ENCODE results near the gene NOX3.

Gene NOX3

DNA sequence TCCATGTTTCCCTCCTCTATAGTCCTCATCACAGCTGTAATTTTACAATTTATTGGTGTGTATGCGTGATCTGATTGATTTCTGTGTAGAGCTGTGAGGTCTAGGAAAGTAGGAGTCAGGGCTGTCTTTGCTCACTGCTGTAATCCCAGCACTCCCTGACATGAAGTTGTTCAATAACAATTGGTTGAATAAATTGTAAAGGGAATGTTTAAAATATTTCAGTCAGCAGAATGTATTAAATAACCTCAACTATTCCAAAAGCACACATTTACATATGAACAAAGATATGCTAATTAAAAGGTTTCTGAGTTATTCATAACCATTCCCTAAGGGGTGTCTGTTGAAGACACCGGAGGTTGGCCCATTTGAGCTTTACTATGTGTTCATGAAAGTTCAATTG, 31.5 kb downstream of the NOX3 start:
- TF ChIP-seq, protein P1, sequence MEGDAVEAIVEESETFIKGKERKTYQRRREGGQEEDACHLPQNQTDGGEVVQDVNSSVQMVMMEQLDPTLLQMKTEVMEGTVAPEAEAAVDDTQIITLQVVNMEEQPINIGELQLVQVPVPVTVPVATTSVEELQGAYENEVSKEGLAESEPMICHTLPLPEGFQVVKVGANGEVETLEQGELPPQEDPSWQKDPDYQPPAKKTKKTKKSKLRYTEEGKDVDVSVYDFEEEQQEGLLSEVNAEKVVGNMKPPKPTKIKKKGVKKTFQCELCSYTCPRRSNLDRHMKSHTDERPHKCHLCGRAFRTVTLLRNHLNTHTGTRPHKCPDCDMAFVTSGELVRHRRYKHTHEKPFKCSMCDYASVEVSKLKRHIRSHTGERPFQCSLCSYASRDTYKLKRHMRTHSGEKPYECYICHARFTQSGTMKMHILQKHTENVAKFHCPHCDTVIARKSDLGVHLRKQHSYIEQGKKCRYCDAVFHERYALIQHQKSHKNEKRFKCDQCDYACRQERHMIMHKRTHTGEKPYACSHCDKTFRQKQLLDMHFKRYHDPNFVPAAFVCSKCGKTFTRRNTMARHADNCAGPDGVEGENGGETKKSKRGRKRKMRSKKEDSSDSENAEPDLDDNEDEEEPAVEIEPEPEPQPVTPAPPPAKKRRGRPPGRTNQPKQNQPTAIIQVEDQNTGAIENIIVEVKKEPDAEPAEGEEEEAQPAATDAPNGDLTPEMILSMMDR (conservative IDR thresholded peaks at IDR 0.05; ENCODE audit: control insufficient read depth, insufficient read depth, low read depth, low read length), result no peak
- H3K4me3 ChIP-seq (ENCODE audit: control insufficient read depth, low read depth, low read length), result no peak overlapping the region
- DNase-seq (ENCODE audit: low read depth), result no peak

GRCh38 chr6:155422635-155423034, 33.0 kb downstream of the NOX3 start:
- no peak for DNase-seq (ENCODE audit: low read depth)
- no peak overlapping the region for H3K4me3 ChIP-seq (ENCODE audit: control insufficient read depth, low read depth, low read length)
- TF ChIP-seq, protein P1 (conservative IDR thresholded peaks at IDR 0.05; ENCODE audit: control insufficient read depth, insufficient read depth, low read depth, low read length), result no peak

GRCh38 chr6:155420492-155420891, 35.1 kb downstream of the NOX3 start:
- no peak overlapping the region for H3K4me3 ChIP-seq (ENCODE audit: control insufficient read depth, low read depth, low read length)
- TF ChIP-seq, protein P1 (conservative IDR thresholded peaks at IDR 0.05; ENCODE audit: control insufficient read depth, insufficient read depth, low read depth, low read length), result no peak
- no peak for DNase-seq (ENCODE audit: low read depth)

- H3K4me3 ChIP-seq (ENCODE audit: control insufficient read depth, low read depth, low read length), result no peak overlapping the region
- DNase-seq (ENCODE audit: low read depth), result peak; percentile 79
- TF ChIP-seq, protein P1 (conservative IDR thresholded peaks at IDR 0.05; ENCODE audit: control insufficient read depth, insufficient read depth, low read depth, low read length), result no peak
Observed at GRCh38 chr6:155419161-155419560, 36.5 kb downstream of the NOX3 start.

GRCh38 chr6:155418017-155418761, 37.5 kb downstream of the NOX3 start:
- TF ChIP-seq, protein P1 (conservative IDR thresholded peaks at IDR 0.05; ENCODE audit: control insufficient read depth, insufficient read depth, low read depth, low read length), result no peak
- DNase-seq (ENCODE audit: low read depth), result peak; percentile 70
- no peak overlapping the region for H3K4me3 ChIP-seq (ENCODE audit: control insufficient read depth, low read depth, low read length)

DNA sequence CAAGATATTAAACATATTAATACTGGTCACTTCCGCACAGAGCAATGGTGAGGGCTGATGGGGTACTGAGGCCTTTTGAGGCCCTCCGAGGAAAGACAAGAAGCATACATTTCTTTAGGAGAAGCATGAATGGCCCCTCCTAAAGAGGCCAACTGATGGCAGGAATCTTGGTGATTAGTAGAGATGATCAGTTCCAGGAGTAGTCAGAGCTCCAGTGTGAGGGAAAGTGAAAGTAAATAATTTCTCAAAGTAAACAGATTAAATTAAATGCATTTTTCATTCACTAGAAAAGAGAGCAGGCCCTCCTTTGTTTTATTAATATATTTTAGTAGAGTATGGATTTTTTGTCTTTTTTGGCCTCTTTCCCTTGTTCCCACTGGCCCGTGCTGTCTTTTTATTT, 38.2 kb downstream of the NOX3 start:
- H3K4me3 ChIP-seq (ENCODE audit: control insufficient read depth, low read depth, low read length), result no peak overlapping the region
- DNase-seq (ENCODE audit: low read depth), result peak; percentile 36
- TF ChIP-seq, protein P1 (conservative IDR thresholded peaks at IDR 0.05; ENCODE audit: control insufficient read depth, insufficient read depth, low read depth, low read length), result no peak

All from fibroblast of mammary gland (primary cell).